LNCAP (cell line): ENCODE results near the gene CELSR3.

Experiments used
- CTCF ChIP-seq: fragments of 450-650 bp; IDR thresholded peaks from 2 replicates; pipeline ENCODE4 v1.5.1; 2017; ENCODE audit warnings: mild to moderate bottlenecking

Gene CELSR3

GRCh38 chr3:48655063-48655462 is 7.6 kb downstream of the CELSR3 start:
- no peak for TF ChIP-seq CTCF

DNA sequence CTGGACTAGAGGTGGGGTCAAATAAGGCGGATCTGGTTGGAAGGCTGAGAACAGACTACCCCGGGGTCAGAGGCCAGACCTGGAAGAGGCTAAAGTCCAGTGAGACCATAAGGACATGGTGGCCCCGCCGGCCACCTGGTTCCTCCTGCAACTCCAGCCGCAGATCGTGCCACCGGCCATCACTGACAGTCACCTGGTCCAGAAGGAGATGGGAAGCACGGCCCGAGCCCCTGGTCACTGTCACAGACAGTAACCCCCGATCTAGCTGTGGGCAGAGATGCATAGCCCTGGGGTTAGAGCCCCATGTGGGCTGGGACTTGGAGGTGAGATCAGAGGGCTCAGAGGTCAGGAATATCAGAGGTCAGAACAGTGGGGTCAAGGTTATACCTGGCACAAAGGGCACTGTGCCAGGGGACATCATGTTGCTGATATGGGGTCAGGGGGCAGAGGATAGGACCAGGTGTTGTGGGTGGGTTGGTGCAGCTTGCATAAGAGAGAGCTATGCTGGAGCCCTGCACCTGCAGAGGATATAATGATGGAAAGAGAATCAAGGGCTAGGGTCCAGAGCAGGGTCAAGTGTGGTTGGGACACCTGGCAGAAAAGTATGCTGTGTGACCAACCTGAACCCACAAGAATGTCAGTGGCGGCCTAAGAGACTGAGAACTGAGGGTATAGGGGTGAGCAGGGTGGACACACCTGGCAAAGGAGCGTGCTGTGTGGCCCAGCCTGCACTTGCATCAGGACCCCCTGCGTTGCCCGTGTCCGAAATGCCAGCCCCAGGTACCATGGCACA is 9.6 kb downstream of the CELSR3 start:
- TF ChIP-seq CTCF = no peak

DNA sequence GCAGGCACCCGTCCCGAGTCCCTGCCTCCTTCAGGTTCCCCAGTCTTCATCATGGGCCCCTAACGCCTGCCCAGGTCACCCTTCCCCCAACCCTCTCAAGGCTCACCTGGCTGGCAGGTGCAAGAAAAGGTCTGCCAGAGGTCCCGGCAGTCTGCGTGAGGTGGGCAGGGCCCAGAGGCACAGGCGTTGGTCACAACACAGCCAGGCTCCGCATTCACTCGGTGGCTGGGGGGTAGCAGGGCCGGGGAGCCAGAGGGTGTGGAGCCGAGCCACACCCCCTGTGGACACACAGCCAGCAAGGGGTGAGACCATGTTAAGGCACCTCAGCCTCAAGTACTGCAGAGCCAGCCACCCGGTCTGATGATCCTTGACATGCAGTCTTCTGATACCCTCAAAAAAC is 10.9 kb downstream of the CELSR3 start:
- no peak for TF ChIP-seq CTCF

DNA sequence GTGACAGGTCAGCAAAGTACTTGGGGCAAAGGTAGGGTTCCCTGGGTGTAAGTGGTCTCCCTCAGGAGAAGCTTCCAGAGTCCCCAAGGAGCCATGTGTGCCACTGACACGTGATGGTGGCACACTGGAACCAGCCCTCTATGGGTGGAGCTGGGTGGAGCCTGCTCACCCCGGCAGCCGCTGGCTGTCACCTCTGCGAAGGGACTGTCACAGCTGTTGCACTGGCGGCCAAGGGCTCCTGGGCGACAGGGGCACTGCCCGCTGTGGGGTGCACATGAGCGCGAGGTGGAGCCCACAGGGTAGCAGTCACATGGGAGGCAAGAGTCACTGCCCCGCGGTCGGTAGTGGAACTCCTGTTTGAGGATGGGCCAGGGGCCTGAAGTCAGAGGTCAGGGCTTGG is 12.0 kb downstream of the CELSR3 start:
- no peak for TF ChIP-seq CTCF

DNA sequence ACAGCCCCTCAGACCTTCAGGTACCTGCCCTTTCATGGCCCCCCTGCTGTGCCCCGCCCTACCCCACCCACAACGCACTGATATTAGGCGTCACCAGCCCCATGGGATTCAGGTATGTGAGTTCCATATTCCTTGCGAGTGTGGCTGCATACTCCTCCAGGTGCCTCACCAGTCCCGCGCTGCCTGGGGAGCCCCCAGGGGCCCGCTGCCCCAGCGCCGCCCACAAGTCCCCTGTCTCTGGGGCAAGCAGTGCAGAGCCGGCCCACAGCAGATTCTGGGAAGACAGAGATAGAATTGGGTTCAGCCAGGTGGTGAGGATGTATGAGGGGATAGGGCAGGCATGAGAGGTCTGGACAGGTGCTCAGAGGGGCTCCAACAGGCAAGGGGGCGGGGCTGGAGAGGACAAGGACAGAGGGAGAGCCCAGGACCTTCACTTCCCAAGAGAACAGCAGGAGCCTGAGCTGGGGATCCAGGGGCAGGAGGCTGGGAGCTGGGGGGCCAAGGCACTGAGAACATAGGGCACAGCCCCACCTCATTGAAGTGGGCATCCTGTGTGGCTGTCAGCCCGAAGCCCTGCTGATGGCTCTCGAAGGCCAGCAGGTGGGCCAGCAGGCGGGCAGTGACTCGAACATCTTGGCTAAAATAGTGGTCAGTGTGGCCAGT is 14.4 kb downstream of the CELSR3 start:
- no peak for TF ChIP-seq CTCF

DNA sequence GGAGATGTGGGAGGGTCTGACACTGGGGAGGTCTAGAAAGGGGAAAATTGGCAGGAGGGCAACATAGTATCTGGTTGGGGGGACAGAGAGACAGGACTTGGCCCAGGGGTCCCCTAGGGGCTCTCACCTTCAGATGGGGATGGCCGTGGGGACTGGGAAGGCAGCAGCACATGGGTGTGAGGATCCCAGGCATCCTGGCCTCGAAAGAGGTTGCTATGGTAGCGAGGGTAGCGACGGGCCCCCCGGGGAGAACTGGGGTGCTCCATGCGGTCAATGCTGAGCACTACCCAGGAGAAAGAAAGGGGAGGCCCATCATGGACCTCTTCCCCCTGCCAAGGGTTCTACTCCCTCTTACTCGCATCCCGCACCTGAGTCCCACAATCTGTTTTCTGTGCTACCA is 15.0 kb downstream of the CELSR3 start:
- TF ChIP-seq CTCF = no peak

GRCh38 chr3:48644898-48645760 is 17.6 kb downstream of the CELSR3 start:
- no peak for TF ChIP-seq CTCF
